ENCODE results near the gene NAALADL2. TPM values are rescaled to one million over a fixed set of nuclear protein-coding genes. Genes with fewer than 3 reads are reported as not detected.

The NAALADL2 gene
- polyA plus RNA-seq, 1 experiment, result 6.3 TPM

- POLR2A ChIA-PET, result no interaction called here
- peak; percentile 29 for DNase-seq (ENCODE audit: low read depth, low spot score)
- H3K27ac ChIP-seq (ENCODE audit: low read depth, low read length), result no peak overlapping the region
Observed at GRCh38 chr3:175672119-175672689, 813.1 kb downstream of the NAALADL2 start.

DNA sequence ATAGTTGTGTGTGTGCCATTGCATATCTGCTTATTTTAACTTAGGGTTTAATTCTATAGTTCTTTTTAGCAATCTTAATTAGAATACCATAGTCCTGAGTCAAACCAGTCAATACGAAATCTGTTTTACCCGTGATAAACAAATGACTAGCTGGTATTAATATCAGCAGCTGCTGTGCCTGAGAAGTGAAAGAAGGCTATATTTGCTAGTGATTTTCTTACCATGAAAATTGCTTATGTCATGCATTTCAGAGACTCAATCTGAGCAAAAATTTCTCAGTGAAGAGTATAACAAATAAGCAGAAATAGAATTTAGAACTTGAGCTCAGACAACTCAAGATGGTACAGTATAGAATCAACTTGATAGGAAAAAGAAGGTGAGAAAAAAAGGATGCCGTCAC, 820.4 kb downstream of the NAALADL2 start:
- no peak overlapping the region for H3K4me3 ChIP-seq (ENCODE audit: low read depth, low read length)
- ChIA-PET POLR2A (no interaction called here), CTCF (no interaction called here)
- H3K27ac ChIP-seq (ENCODE audit: low read depth, low read length), result no peak overlapping the region
- no peak for DNase-seq (ENCODE audit: low read depth, low spot score)
- no peaks in the 10 kb centered on the region for H3K27me3 ChIP-seq (ENCODE audit: control insufficient read depth, insufficient read depth, low read length)
- H3K9me3 ChIP-seq (ENCODE audit: control insufficient read depth, insufficient read depth, low read length), result no peaks in the 10 kb centered on the region
- TF ChIP-seq CTCF (IDR thresholded peaks at IDR 0.05; ENCODE audit: low read depth, low read length), result no peak

More at GRCh38 chr3:175672119-175672689, 813.1 kb downstream of the NAALADL2 start:
- H3K9me3 ChIP-seq (ENCODE audit: control insufficient read depth, insufficient read depth, low read length), result peaks cover 4% of the 10 kb centered on the region; the same call in 1 of the 2 replicates
- H3K27me3 ChIP-seq (ENCODE audit: control insufficient read depth, insufficient read depth, low read length), result no peaks in the 10 kb centered on the region
- CTCF ChIA-PET, result no interaction called here
- H3K4me3 ChIP-seq (ENCODE audit: low read depth, low read length), result peak overlapping the region; percentile 44
- no peak for TF ChIP-seq CTCF (IDR thresholded peaks at IDR 0.05; ENCODE audit: low read depth, low read length)

- ChIA-PET POLR2A (no interaction called here), CTCF (no interaction called here)
- no peak for DNase-seq (ENCODE audit: low read depth, low spot score)
- H3K4me3 ChIP-seq (ENCODE audit: low read depth, low read length), result no peak overlapping the region
- H3K27me3 ChIP-seq (ENCODE audit: control insufficient read depth, insufficient read depth, low read length), result no peaks in the 10 kb centered on the region
- TF ChIP-seq CTCF (IDR thresholded peaks at IDR 0.05; ENCODE audit: low read depth, low read length), result no peak
- no peak overlapping the region for H3K27ac ChIP-seq (ENCODE audit: low read depth, low read length)
- no peaks in the 10 kb centered on the region for H3K9me3 ChIP-seq (ENCODE audit: control insufficient read depth, insufficient read depth, low read length)
Observed at GRCh38 chr3:175692256-175692655, 833.1 kb downstream of the NAALADL2 start.

DNA sequence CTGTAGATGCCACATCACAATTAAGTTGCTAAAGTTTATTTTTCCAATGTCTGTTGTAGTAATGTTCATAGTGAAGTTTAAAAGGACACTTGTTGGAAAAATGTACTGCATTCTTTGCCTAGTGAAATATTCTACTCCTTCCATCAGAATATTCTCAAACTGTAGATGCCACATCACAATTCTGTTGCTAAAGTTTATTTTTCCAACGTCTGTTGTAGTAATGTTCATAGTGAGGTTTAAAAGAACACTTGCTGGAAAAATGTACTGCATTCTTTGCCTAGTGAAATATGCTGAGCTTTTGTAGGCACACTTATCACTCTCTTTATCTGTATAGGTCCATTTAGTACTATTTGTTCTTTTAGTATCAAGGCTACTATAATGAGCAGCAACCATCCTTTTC, 836.1 kb downstream of the NAALADL2 start:
- no peak for TF ChIP-seq CTCF (IDR thresholded peaks at IDR 0.05; ENCODE audit: low read depth, low read length)
- ChIA-PET CTCF (no interaction called here), POLR2A (no interaction called here)

DNA sequence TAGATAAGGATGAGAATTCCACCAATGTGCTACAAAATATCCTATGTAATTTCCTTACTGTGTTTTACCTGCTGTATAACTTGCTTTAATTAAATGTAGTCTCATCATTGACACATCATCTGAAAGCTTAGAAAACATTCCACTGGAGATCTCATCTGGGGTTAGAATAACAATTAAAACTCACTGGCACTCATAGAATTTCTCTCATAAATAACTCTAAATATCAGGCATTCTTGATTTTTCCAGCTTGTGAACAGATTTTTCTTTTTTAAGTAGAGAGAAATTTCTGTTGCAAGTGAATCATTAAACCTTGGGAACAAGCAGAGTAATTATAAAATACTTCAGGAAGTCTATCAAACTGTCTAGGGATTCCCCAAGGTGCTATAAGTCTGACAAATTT, 843.8 kb downstream of the NAALADL2 start:
- Histone ChIP-seq H3K4me3 (ENCODE audit: low read depth, low read length) (no peak overlapping the region), H3K9me3 (ENCODE audit: control insufficient read depth, insufficient read depth, low read length) (no peaks in the 10 kb centered on the region), H3K27me3 (ENCODE audit: control insufficient read depth, insufficient read depth, low read length) (no peaks in the 10 kb centered on the region), H3K27ac (ENCODE audit: low read depth, low read length) (no peak overlapping the region)
- CTCF ChIA-PET, result no interaction called here
- no peak for TF ChIP-seq CTCF (IDR thresholded peaks at IDR 0.05; ENCODE audit: low read depth, low read length)
- DNase-seq (ENCODE audit: low read depth, low spot score), result no peak
- POLR2A ChIA-PET, result no interaction called here

More for the DNA sequence above, 836.1 kb downstream of the NAALADL2 start:
- Histone ChIP-seq H3K27ac (ENCODE audit: low read depth, low read length) (no peak overlapping the region), H3K27me3 (ENCODE audit: control insufficient read depth, insufficient read depth, low read length) (no peaks in the 10 kb centered on the region), H3K9me3 (ENCODE audit: control insufficient read depth, insufficient read depth, low read length) (no peaks in the 10 kb centered on the region), H3K4me3 (ENCODE audit: low read depth, low read length) (no peak overlapping the region)
- no peak for DNase-seq (ENCODE audit: low read depth, low spot score)
